Stimulated activated CD8-positive, alpha-beta memory T cell treated with anti-CD3 and anti-CD28 coated beads, Interleukin-4, amount 100 ng/mL, for 4 hours (primary cell): ENCODE measurements around the gene EXOC4.

Source experiments
- DNase-seq, 2 donors: peaks; one replicate each; pipeline ENCODE4 v3.0.0-alpha.2; 2020; ENCODE audit warnings: low read depth in 2 of 2, low spot score in 1 of 2

The EXOC4 gene

DNA sequence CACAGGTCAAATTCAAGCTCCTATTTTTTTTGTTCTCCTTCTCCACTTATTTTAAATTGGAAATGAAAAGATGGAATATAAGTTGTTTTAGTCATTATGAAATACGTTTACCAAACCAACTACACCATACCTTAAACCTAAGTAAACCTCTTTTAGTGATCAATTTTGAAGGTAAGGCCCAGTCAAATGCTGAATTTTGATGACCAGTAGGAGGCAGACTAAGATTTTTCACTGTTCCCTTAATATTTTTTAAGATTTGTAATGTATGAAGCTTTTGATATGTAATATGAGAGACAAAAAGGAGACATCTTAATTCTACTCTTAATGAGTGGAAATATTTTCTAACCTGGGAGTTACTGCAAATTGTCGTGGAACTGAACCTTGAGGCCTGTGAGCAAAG is 311.6 kb downstream of the EXOC4 start:
- no peak for DNase-seq

DNA sequence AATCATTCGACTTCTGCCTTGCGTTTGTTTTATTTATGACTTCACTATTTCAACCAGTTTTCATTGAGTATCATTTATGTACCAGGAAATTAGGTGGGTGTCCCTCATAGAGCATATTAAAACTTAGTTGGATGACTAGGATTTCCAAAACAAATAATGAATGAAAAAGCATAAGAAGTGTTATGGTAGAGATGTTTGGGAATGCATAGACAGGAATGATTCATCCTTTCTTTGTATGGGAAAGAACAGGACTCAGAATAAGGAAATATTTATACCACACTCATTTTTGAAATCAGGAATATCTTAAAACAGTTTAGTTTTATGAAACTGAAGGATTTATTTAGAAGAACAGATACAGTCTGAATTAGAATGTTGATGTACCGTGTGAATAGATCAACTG is 315.7 kb downstream of the EXOC4 start:
- DNase-seq: no peak

DNA sequence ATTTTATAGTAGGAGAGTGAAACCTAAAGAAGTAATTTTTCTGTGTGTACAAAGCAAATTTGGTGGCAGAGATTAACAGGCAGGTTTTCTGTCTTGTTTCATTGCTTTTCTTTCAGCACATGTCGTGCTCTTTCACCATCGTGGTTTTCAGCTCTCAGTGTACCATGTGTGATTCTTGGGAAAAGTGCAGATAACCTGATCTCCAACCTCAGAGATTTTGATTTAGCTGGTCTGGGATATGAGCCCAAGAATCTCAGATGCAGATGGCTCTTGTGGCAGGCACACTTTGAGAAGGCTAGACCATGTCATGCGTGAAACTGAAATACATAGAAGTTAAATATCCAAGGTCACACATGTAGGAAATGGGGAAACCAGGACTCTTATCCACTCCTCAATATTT is 317.4 kb downstream of the EXOC4 start:
- DNase-seq: no peak

DNA sequence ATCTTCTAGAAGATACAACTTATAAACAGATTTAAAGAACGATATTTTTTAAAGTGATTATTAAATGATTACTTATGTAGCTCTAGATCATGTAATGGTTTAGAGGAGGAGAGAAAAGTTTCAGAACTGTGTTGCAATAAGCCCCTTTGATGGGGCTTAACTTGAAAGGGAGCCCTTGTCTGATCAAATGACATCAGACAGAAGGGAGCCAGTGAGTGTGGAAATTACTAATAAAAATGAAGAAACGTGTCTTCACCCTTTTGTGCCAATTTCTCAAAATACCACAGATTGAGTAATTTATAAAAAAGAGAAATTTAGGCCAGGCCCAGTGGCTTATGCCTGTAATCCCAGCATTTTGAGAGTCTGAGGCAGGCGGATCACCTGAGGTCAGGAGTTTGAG is 318.2 kb downstream of the EXOC4 start:
- DNase-seq: no peak

DNA sequence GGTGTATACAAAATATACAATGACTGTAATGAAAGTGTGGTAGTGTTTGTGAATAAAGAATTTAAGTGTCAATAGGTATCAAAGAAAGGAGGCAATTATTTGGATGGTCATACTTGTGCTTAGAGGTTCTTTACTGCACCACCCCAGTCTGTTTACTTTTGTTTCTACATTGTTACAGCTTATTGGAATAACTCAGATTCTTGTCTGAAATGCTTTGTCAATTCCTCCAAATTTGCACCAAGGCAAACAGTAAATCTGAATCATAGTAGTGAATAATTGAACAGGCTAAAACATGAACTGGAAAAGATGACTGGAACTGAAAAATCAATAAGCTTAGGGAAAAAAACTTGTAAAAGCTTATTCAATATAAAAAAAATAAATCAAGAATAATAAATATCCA is 319.2 kb downstream of the EXOC4 start:
- no peak for DNase-seq

DNA sequence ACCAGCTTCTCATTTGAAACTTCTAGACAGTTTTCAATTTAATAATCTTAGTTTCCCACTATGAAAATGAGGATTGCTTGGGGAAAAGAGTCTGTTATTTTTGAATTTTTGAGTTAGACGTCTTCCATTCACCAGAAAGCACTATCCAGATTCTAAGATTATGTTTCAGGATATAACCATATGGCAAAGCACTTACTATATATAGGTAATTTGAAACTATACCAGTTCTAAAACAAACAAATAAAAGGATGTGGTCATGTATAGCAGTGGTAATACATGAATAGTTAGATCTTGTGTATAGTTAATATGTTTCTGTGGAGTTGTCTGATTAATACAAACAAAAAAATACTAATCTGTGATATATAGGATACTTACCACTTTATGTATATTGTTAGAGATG is 320.0 kb downstream of the EXOC4 start:
- DNase-seq: no peak

DNA sequence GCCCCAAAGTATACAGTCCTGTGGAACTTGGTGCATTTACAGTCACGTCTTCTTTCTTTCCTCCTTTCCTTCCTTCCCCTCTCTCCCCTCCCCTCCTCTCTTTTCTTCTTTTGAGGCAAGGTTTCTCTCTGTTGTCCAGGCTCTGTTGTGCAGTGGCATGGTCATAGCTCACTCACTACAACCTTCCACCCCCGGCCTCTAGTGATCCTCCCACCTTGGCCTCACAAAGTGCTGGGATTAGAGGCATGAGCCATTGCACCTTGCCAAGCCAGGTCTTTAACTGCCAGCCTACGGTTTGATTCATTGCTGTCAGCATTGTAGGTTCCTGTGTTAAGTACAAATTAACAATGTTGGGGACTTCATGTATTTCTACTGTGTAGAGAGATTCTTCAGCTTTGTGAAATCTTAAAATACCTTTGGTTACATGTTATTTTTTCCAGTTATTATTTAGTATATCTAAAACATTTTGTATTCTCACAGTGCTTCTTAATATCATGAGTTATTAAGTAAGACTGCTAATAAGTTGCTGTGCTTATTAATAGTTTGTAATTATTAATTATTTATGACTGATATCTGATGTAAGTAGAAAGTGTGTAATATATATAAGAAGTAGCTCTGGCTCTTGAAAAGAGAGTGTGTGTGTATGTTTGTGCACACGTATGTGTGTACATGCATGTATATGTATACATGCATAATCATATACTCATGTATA is 320.8 kb downstream of the EXOC4 start:
- no peak for DNase-seq

DNA sequence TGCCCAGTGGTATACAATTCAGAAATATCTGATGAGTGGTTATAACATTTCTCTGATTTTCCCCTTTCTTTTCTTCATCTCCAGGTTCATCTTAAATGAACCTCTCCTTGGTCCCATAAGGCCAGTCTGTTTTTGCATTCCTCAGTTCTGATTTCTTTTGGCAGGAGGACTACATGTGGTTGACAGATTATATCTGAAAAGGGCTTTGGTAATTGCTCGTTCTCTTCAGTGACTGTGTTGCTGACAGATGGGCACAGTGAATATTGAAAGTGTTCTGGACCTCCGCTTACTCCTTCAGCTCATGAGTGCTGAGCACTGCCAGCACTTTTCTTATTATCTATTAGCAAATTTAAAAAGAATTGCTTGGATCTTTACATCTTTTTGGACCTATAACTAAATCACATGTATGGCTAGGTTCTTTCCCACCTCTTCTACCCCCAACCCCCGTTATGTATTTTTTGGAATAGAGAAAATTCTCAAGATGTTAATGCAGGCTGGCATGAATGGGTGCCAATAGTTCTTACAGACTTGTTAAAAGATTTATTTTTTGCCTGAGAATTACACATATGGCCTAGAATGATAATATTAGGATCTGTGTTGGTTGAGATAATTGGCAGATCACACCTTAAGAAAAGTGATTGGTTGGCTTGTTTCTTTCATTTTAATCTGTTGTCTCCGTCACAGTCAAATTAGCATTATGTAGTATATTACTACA is 323.0 kb downstream of the EXOC4 start:
- DNase-seq: no peak

DNA sequence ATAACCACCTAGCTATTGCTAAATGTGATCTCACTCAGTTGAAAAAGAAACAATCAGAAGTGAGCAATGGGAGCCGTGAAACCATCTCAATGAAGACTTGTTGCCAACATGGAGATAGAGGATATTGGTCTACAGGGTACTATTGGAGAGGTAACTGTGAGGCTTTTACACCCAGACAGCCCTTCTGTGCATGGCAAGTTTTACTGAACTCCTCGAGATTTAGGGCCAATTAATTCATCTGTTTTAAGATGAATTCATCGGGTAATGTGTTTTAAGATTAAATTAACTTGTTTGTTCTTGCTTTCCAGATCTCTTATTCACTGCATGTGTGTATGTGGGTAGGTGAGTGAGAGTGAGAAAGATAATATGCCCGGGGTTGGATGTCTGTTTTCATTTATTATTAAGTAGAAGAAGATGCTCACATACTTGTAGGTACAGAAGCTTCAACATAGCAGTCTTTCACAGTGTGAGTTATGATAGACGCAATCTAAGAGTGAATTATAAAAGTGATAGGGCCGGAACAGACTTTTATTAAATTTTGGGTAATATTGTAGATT is 323.8 kb downstream of the EXOC4 start:
- no peak for DNase-seq

DNA sequence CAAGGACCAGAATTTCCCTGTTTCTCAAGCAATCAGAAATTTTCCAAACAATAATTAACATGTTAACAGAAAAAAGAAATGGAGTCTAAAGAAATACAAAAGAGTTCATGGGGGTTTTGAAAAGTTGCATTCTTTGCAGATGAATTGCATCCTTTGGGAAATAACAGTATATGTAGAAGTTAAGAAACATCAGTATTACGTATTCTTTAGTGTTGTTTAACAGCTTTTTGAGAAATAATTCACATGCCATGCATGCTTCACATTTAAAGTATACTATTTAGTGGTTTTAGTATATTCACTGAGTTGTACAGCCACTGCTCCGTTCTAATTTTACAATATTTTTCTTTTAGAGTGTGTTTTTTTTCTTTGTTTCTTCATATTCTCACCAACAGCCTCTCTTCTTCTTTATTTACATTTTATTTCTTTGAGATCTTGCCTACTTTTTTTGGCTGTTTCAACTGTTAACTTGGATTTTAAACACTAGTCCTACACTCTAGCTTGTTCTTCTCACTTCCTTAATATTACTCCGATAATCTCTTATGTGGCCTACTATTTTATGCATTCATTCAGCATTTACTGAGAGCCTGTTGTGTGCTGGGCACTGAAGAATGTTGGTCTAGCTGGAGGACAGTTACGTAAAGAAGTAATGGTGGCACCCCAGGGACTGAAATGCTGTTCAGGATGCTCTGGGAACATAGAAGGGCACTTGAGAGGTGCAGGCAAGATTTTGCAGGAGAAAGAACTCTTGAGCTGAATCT is 330.1 kb downstream of the EXOC4 start:
- DNase-seq: no peak

DNA sequence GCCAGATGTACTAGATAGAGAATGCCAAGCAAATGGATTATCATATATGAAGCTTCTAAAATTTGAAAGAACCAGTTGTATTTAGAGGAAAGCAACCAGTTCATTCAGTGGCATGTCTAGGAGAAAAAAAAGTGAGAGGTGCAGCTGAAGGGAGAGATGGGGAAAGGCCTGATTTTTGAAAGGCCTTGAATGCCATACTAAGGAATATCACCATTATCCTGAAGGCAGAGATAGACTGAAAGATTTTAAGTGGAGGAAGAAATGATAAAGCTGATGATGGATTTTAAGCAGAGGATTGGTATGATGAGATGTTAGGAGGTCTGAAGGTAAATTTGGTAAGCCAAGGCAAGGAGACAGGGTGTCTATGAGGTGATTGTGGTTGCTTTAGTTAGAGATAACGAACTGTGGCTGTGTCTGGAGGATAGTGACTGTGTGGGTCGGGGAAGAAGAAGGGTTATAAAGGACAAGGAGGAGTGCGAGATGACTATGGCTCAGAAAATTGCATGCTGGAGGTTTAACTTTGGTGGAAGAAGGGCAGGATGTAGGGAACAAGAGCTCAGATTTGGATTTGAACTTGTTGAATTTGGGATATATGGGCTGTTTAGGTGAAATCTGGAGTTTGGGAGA is 330.8 kb downstream of the EXOC4 start:
- no peak for DNase-seq

DNA sequence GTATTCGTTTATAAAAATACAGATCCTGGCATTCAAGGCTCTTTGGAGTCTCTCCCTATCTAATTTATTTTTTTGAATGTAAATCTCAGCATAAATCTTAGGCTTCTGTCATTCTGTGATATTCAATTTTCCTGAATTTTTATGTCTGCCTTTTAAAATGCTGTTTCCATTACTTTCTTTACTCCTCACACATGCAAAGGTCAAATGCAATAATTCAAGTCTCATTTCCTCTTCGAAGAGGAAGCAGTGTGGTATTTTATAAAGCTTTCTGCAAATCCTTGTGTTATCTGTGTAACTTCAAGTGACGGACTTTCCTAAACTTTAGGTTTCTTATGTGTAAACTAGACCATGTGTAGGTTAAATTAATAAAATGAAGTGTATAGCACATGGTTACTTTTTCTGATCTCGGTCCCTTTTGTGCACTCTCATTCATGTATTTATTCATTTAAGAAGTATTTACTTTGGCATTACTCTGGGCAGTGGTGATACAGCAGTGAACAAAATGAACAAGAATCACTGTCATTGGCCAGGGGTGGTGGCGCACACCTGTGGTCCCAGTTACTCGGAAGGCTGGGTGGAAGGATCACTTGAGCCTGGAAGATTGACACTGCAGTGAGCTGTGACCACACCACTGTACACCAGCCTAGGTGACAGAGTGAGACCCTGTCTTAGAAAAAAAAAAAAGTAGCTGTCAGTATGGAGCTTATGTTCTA is 332.2 kb downstream of the EXOC4 start:
- no peak for DNase-seq

DNA sequence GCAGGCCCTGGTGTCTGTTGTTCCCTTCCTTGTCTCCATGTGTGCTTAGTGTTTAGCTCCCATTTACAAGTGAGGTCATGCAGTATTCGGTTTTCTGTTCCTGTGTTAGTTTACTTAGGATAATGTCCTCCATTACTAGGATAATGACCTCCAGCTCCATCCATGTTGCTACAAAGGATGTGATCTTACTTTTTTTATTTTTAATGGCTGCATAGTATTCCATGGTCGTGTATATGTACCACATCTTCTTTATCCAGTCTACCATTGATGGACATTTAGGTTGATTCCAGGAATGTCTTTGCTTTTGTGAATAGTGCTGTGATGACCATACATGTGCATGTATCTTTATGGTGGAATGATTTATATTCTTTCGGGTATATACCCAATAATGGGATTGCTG is 333.4 kb downstream of the EXOC4 start:
- DNase-seq: no peak

DNA sequence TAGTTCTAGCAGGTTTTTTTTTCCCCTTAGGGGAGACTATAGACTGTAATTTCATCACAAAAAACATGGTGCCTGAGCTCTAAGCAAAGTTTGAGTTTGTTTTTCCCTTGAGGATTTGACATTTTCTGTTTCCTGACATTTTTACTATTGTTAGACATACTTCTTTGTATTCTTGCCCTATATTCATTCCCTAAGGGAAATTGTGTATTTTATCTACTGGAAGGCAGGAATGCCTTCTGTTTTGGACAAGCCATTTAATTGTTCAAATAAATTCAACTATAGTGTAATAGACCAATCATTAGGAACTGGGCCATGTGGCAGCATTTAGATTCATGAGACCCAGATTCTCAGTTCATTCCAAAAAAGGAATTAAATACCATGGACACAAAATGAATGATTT is 335.0 kb downstream of the EXOC4 start:
- DNase-seq: no peak

DNA sequence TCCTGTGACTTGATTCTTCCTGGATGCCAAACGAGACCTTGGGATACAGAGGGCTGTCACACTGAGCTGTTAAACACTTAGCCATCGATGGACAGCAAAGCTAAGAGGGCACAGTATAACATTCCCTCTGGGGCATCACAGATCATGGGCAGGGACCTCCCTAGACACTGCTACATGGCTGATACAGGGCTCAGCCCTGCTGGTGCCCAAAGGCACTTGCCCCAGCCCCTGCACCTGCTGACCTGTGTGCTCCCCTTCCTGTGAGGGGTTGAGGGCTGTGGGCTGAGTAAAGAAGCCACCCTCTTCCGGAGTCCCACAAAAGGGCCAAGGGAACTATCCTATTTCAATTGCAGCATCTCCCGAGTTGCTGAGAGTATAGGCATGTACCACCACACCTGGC is 337.9 kb downstream of the EXOC4 start:
- no peak for DNase-seq

DNA sequence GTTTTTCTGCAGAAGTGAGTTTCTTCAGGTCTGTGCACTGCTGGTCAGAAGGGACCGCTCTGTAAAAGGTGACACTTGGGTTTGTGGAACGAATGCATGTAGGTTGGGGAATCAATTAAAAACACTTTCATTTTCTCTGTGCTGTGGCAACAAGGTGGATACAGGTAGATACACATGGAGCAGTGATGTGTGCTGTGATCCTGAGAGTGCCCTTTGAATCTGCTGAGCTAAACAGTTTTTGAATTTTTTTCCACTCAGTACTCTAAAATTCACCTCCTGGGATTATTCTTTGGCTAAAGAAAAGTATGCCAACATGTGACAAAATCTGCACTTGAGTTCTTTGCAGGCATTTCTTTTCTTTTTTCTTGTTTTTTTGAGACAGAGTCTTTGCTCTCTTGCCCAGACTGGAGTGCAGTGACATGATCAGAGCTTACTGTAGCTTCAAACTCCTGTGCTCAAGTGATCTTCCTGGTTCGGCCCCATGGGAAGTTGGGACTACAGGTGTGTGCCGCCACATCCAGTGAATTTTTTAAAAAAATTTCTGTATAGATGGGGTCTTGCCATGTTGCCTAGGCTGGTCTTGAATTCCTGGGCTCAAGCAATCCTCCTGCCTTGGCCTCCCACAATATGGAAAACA is 338.9 kb downstream of the EXOC4 start:
- no peak for DNase-seq

DNA sequence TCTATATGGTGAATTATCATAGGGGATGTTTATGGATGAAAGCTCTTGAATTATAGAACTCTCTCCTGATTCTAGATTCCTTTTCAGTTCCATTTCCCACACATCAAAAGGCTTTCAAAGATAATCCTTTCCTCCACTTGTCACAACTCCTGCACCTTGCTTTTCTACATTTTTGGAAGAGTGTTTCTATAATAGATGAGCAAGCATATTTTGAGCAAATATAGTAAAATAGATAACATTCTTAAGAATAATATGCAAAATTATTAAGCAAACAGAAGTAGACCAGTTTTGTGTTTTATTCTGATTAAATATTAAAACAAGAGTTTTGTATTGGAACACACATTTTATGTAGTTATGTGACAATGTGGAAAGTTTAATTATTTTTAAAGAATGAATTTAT is 340.7 kb downstream of the EXOC4 start:
- DNase-seq: no peak

DNA sequence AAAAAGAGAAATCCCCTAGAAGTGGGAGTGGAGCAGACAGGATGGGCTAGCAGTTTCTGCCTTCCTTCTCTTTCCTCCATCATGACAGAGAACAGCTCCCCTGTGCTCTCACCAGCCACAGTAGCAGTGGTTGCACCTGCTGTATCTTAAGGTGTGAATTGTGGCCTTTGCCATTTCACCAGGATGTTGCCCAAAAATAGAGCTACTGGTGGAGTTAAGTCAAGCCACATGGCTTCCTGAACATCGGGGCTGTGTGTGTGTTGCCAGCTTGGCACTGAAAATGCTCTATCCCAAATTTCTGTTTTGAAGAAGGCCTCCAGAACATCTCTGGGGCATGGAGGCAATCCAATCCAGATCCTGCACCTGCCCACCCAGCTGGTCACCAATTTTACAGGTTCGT is 348.7 kb downstream of the EXOC4 start:
- no peak for DNase-seq

DNA sequence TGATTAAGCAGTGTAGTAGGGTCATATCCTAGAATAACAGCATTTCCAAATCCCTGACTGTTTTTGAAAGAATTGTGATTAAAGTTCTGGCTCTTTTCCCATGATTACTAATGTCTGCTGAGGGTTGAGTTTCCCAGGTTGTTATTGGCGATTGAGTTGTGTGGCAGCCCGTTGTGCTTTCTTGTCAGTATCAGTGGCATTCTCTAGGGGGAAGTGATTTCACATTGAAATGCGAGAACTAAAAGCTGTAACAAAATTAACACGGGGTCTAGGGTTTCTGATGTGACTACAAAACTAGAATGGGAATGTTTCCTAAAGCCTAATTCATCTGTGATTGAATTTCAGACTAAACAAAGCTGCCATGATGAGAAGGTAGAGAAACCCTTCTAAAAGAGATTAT is 349.4 kb downstream of the EXOC4 start:
- no peak for DNase-seq

DNA sequence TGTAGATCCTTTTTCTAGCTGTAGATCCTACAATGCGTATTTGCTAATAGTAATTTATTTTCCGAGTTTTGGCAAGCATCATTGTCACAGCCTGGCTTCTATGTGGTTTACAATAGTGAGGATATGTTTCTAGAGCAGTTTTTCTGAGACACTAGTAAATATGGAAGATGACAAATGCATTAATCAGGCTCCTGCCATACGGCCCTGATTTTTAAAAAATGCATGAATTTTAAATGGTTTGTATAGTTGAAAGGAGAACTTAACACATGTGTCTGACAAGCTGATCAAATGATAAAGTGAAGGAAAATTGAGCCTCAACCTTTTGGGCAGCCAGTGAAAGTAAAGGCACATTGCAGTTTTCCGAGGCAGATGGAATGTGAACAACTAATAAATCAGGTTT is 354.1 kb downstream of the EXOC4 start:
- no peak for DNase-seq
